DLD1 (cell line): ENCODE measurements around the gene SLC12A3.

Experiments
- in situ Hi-C: cut with HindIII; loops from 2 replicates; pipeline ENCODE4 v1.10.0; 2017; ENCODE audit warnings: low sequenced_read_pairs

The SLC12A3 gene

DNA sequence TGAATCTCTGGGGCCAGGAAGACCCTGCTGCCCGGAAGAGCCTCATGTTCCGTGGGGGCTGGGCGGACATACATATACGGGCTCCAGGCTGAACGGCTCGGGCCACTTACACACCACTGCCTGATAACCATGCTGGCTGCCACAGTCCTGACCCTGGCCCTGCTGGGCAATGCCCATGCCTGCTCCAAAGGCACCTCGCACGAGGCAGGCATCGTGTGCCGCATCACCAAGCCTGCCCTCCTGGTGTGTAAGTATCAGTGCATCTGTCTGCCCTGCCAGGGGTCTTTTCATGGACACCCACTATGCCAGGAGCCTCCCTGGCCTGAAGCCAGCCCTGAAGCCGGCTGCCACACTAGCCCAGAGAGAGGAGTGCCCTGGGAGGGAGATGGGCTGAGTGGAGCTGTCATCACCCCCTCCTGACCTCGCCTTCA is 96.9 kb downstream of the SLC12A3 start, which contains the start of gene CETP:
Gene CETP (plus strand): TSS at position 100 of the 431 bp plus-strand sequence. CDS start 30 bp downstream, at position 130.
- in situ Hi-C loops = no loop called here

DNA sequence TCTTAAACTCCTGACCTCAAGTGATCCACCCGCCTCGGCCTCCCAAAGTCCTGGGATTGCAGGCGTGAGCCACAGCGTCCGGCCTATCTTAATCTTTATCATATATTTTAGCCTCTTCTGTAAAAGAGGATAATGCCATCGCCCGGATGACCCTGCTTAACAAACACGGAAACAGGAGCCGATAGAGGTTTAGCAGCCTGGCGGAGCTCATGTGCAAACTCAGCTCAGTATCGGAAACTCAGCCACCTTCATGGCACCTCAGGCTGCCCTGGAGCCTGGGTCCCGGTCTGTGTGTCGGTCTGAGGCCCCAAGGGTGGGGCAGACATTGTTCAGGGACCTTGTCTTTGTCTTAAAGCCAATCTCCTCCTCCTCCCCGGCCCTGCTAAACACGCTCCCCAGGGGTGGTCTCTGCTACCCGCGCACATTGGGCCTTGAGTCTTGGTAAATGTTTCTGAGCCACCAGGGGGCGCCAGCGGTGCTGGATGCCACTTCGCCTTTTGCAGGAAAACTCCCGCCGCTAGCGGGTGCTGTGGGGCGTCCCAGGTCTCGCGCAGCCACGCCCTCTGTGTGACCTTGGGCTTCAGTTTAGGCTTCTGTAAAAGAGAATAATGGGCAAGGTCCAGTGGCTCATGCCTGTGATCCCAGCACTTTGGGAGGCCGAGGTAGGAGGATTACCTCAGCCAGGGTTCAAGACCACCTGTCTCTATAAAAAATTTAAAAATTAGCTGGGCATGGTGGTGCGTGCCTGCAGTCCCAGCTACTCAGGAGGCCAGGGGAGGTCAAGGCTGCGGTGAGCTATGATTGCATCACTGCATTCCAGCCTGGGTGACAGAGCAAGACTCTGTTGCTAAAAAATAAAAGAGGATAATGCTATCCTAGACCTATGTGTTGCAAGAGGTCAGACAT is 99.5 kb downstream of the SLC12A3 start:
- in situ Hi-C loops = no loop called here
